PC-3 (cell line): ENCODE data around the gene LRP11.

Source experiments
- EZH2 ChIP-seq: fragments of 300-600 bp; sonication (generic); IDR thresholded peaks from one replicate; pipeline ENCODE4 v1.6.1; 2017; ENCODE audit warnings: antibody characterized with exemption, mild to moderate bottlenecking, low read length; ENCODE audit not compliant: unreplicated experiment
- EZH2phosphoT487 ChIP-seq: fragments of 300-600 bp; sonication (generic); IDR thresholded peaks from 2 replicates; pipeline ENCODE4 v1.6.1; 2018; ENCODE audit warnings: mild to moderate bottlenecking, antibody characterized with exemption, low read length, borderline replicate concordance
- TF ChIP-seq, protein P1 (sequence below): fragments of 300-600 bp; sonication (generic); conservative IDR thresholded peaks from 2 replicates; pipeline ENCODE4 v1.5.1; 2017; ENCODE audit warnings: antibody characterized with exemption, low read depth, mild to moderate bottlenecking, low read length

DNA sequence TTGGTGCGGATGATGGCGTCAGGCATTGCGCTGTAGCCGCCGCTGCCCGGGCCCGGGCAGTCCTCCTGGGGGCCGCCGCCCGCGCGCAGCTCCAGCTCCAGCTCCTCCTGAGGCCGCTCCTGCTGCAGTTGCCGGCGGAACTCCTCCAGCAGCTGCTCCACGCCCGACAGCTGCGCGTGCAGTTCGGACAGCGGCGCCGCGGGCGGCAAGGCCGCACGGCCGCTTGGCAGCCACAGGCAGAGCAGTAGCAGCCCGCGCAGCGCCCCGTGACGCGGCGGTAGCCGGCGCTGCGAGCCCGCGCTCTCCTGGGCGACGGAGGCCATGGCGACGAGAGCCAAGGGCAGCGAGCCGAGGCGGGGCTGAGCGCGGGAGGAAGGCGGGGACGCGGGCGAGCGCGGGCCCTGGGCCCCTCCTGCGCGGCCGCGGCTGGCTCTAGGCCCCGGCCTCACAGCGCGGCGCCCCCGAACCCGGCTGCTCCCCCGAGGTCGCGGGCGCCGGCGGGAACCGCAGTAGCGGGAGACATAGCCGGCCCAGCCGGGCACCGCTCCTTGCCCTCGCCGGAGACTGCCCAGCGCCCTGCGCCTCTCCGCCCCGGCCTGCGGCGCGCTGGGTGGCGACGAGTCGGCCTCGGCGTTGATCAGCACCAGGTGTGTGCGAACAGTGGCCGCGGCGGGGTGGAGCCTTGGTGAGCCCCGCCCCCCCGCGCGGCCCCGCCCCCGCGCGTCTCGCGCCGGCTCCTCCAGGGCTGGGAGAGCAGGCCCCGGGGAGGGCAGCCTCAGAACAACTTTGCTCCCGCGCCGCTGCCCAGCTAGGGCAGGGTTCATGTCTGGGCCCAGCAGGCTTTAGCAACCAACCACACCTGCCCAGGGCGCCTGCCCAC, at the start of gene LRP11:
- TF ChIP-seq, protein P1, sequence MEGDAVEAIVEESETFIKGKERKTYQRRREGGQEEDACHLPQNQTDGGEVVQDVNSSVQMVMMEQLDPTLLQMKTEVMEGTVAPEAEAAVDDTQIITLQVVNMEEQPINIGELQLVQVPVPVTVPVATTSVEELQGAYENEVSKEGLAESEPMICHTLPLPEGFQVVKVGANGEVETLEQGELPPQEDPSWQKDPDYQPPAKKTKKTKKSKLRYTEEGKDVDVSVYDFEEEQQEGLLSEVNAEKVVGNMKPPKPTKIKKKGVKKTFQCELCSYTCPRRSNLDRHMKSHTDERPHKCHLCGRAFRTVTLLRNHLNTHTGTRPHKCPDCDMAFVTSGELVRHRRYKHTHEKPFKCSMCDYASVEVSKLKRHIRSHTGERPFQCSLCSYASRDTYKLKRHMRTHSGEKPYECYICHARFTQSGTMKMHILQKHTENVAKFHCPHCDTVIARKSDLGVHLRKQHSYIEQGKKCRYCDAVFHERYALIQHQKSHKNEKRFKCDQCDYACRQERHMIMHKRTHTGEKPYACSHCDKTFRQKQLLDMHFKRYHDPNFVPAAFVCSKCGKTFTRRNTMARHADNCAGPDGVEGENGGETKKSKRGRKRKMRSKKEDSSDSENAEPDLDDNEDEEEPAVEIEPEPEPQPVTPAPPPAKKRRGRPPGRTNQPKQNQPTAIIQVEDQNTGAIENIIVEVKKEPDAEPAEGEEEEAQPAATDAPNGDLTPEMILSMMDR = no peak
- TF ChIP-seq EZH2 = no peak
- TF ChIP-seq EZH2phosphoT487 = no peak
